ENCODE results near the gene HELQ. TPM values are rescaled to one million over a fixed set of nuclear protein-coding genes. Genes with fewer than 3 reads are reported as not detected.

The HELQ gene
- total and polyA plus RNA-seq, 2 of the 13 experiments (the other 11 are each of a cell fraction or from before 2014, with no cell fraction given), result 6.6 to 10.8 TPM

DNA sequence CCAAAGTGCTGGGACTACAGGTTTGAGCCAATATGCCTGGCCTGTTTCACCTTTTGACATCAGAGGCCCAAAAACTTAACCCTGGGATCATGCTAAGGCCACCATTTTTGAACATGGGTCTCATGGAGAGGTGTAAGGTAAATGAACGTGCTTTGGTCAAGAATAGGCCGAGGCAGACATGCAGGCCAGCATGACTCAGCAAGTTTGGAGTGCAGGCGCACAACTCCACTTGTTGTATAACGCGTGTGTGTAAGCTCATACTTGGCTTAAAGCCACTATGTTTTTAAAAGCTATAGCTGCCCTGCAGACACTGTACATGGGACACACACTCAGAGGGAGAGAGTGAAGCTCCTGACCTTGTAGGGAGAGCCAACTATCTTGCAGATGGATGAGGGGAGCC is 77.2 kb downstream of the HELQ start:
- Histone ChIP-seq H3K79me2 (ENCODE audit: insufficient read depth, low read length) (no peaks in the 10 kb centered on the region), H3K27ac (ENCODE audit: extremely low read length, insufficient read depth, low read length) (no peak overlapping the region), H3K4me1 (ENCODE audit: insufficient read depth, low read length) (peaks cover 7% of the 10 kb centered on the region; the same call in 1 of the 2 replicates), H3K27me3 (ENCODE audit: control insufficient read depth in 1 of 2, insufficient read depth in 2 of 2, low read length in 2 of 2) (no peaks in the 10 kb centered on the region), H3K9ac (ENCODE audit: insufficient read depth, low read depth, low read length) (no peak overlapping the region), H3K9me3 (ENCODE audit: low read length) (peaks cover 14% of the 10 kb centered on the region), H3K36me3 (replicated peaks in 1 of 2; ENCODE audit: control insufficient read depth in 1 of 2, insufficient read depth in 2 of 2, low read length in 2 of 2) (no peaks in the 10 kb centered on the region), H3K4me2 (ENCODE audit: low read depth, low read length) (no peak overlapping the region), H2AFZ (ENCODE audit: low read length) (no peak overlapping the region), H3K4me3 (replicated peaks in 1 of 3; ENCODE audit: insufficient read depth in 1 of 3, low read depth in 2 of 3, low read length in 3 of 3) (no peak overlapping the region), H4K20me1 (ENCODE audit: insufficient read depth, low read length) (no peaks in the 10 kb centered on the region)
- ChIA-PET CTCF (ENCODE audit: low intra/inter-chr PET ratio, low total read pairs) (no interaction called here), POLR2A (no interaction called here)
- WGBS (ENCODE audit: low lambda C conversion rate), result 56% methylated on average over 5 of the region's 5 CpGs
- no peak for FAIRE-seq
- in situ Hi-C loops (cut with HindIII; ENCODE audit: extremely low pct_ligation_motif_present, low pct_unique_long_range_greater_than_20kb) (no loop called here), intact Hi-C loops (cut with micrococcal nuclease; ENCODE audit: unreplicated experiment) (no loop called here)
- no peak for ATAC-seq
- DNase-seq (ENCODE audit: low spot score), result no peak
- TF ChIP-seq MAFF (IDR thresholded peaks at IDR 0.05; ENCODE audit: low read depth, low read length) (0 out of 2 replicates have a peak, but pooled peaks have one; percentile 18), MAFK (conservative IDR thresholded peaks at IDR 0.05 in 1 of 2, IDR thresholded peaks at IDR 0.05 in 1 of 2; ENCODE audit: low read length in 2 of 2) (peak; percentile 49 to 56), NFE2L2 (IDR thresholded peaks at IDR 0.05; ENCODE audit: low read length) (peak; percentile 83), ZNF382 (CRISPR knock-in tag; IDR thresholded peaks at IDR 0.05; ENCODE audit: borderline replicate concordance) (no peak), AGO1 (IDR thresholded peaks at IDR 0.05; ENCODE audit: low read depth, low read length, poor library complexity, severe bottlenecking) (no peak), RNF2 (conservative IDR thresholded peaks at IDR 0.05; ENCODE audit: low read depth) (no peak), SNRNP70 (IDR thresholded peaks at IDR 0.05; ENCODE audit: low read depth, low read length) (no peak)
- BruUV-seq (replicated peaks), result no TSS peak

DNA sequence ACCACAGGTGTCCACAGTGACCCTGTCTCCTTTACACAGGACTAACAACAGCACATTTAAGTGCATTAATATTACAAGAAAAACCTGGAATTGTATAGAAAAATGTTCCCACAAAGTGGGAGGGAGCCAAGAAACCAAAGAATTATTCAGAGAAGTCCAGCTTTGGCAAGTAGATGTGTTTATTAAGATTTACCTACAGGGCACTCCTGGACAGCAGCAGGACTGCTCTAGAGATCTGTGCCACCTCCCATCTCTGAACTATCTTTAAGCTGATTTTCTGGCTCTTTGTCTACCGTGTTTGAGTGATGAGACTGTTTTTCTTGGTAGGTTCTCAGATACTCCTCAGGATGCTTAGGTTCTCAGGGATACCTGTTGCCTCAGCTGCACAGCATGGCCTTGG is 82.7 kb downstream of the HELQ start:
- ChIA-PET POLR2A (interaction anchor here (2.4 kb wide), 1 partner anchor 83 kb away, joined by 5 read pairs; the partner anchor contains the start of genes HELQ and MRPS18C), CTCF (ENCODE audit: low intra/inter-chr PET ratio, low total read pairs) (no interaction called here)
- ATAC-seq (no peak), DNase-seq (ENCODE audit: low spot score) (no peak), FAIRE-seq (no peak)
- H3K4me2 ChIP-seq (ENCODE audit: low read depth, low read length), result no peak overlapping the region
- BruUV-seq (replicated peaks), result no TSS peak
- H3K4me1 ChIP-seq (ENCODE audit: insufficient read depth, low read length), result peaks cover 39% of the 10 kb centered on the region
- 44% methylated on average over 1 of the region's 1 CpG for WGBS (ENCODE audit: low lambda C conversion rate)
- H3K79me2 ChIP-seq (ENCODE audit: insufficient read depth, low read length), result no peaks in the 10 kb centered on the region
- no peaks in the 10 kb centered on the region for H4K20me1 ChIP-seq (ENCODE audit: insufficient read depth, low read length)
- H2AFZ ChIP-seq (ENCODE audit: low read length), result no peak overlapping the region
- H3K4me3 ChIP-seq (replicated peaks in 1 of 3; ENCODE audit: insufficient read depth in 1 of 3, low read depth in 2 of 3, low read length in 3 of 3), result no peak overlapping the region
- no peak overlapping the region for H3K27ac ChIP-seq (ENCODE audit: extremely low read length, insufficient read depth, low read length)
- intact Hi-C loops (cut with micrococcal nuclease; ENCODE audit: unreplicated experiment) (no loop called here), in situ Hi-C loops (cut with HindIII; ENCODE audit: extremely low pct_ligation_motif_present, low pct_unique_long_range_greater_than_20kb) (loop anchor here (5.0 to 25.0 kb wide), 2 partner anchors 79 to 264 kb away; no protein-coding TSS in a partner anchor)
- peaks cover 2% of the 10 kb centered on the region for H3K9me3 ChIP-seq (ENCODE audit: low read length)
- no peaks in the 10 kb centered on the region for H3K36me3 ChIP-seq (replicated peaks in 1 of 2; ENCODE audit: control insufficient read depth in 1 of 2, insufficient read depth in 2 of 2, low read length in 2 of 2)
- no peak overlapping the region for H3K9ac ChIP-seq (ENCODE audit: insufficient read depth, low read depth, low read length)
- no peaks in the 10 kb centered on the region for H3K27me3 ChIP-seq (ENCODE audit: control insufficient read depth in 1 of 2, insufficient read depth in 2 of 2, low read length in 2 of 2)
- TF ChIP-seq NPAS2 (CRISPR knock-in tag; IDR thresholded peaks at IDR 0.05; ENCODE audit: borderline replicate concordance) (no peak), ARID2 (CRISPR knock-in tag; IDR thresholded peaks at IDR 0.05; ENCODE audit: borderline replicate concordance) (no peak), ZMYM2 (CRISPR knock-in tag; IDR thresholded peaks at IDR 0.05) (no peak), ZNF672 (CRISPR knock-in tag; IDR thresholded peaks at IDR 0.05) (no peak), JARID2 (CRISPR knock-in tag; IDR thresholded peaks at IDR 0.05; ENCODE audit: insufficient replicate concordance) (no peak), ZNF660 (CRISPR knock-in tag; IDR thresholded peaks at IDR 0.05; ENCODE audit: borderline replicate concordance, low read depth) (no peak), ZNF605 (CRISPR knock-in tag; IDR thresholded peaks at IDR 0.05) (no peak), SNAPC2 (CRISPR knock-in tag; IDR thresholded peaks at IDR 0.05) (no peak), ZBTB7B (CRISPR knock-in tag; IDR thresholded peaks at IDR 0.05) (no peak), ZNF263 (CRISPR knock-in tag; IDR thresholded peaks at IDR 0.05) (no peak)
- TF ChIP-seq, protein P1, sequence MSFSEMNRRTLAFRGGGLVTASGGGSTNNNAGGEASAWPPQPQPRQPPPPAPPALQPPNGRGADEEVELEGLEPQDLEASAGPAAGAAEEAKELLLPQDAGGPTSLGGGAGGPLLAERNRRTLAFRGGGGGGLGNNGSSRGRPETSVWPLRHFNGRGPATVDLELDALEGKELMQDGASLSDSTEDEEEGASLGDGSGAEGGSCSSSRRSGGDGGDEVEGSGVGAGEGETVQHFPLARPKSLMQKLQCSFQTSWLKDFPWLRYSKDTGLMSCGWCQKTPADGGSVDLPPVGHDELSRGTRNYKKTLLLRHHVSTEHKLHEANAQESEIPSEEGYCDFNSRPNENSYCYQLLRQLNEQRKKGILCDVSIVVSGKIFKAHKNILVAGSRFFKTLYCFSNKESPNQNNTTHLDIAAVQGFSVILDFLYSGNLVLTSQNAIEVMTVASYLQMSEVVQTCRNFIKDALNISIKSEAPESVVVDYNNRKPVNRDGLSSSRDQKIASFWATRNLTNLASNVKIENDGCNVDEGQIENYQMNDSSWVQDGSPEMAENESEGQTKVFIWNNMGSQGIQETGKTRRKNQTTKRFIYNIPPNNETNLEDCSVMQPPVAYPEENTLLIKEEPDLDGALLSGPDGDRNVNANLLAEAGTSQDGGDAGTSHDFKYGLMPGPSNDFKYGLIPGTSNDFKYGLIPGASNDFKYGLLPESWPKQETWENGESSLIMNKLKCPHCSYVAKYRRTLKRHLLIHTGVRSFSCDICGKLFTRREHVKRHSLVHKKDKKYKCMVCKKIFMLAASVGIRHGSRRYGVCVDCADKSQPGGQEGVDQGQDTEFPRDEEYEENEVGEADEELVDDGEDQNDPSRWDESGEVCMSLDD (CRISPR knock-in tag; IDR thresholded peaks at IDR 0.05; ENCODE audit: borderline replicate concordance), result no peak
